ENCODE data around the gene CCDC38.
A peak's percentile ranks its signal among the peaks of the same experiment; 100 is the strongest.

CCDC38 gene

DNA sequence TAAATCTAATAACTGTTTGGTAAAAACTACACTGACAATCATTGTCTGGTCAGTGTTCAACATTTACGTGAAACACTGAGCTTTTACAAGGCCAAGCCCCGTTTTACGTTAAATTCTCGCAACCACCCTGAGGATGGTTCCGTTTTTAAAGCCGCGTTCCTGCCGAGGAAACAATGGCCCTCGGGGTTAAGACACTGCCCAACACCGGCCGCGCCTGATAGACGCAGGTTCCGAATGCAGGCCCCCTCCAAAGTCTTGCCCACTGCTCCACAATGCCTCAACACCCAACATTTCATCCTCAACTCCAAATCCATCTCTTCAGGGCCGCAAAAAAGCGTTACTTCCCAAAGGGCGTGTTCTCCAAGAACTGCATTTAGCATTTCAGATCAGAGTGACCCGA is 84.6 kb downstream of the CCDC38 start:
- Histone ChIP-seq H3K4me3 (ENCODE audit: insufficient read depth, low read length, poor library complexity, severe bottlenecking) (no peak overlapping the region), H3K9me2 (replicated peaks; ENCODE audit: insufficient read depth, low read length) (no peaks in the 10 kb centered on the region), H3K9ac (ENCODE audit: low read length) (no peak overlapping the region), H3K79me2 (ENCODE audit: insufficient read depth, low read length) (peaks cover 38% of the 10 kb centered on the region), H3K4me2 (ENCODE audit: low read depth, low read length, poor library complexity, severe bottlenecking) (peak overlapping the region; percentile 97), H3F3A (ENCODE audit: insufficient read depth) (no peaks in the 10 kb centered on the region), H3K27ac (ENCODE audit: low read depth, low read length) (no peak overlapping the region), H3K9me3 (ENCODE audit: insufficient read depth, low read length) (no peaks in the 10 kb centered on the region), H3K36me3 (ENCODE audit: low read length) (peaks cover 15% of the 10 kb centered on the region), H2AFZ (ENCODE audit: low read depth, low read length, severe bottlenecking) (peak overlapping the region; percentile 70), H4K20me1 (ENCODE audit: low read depth, low read length) (peaks cover 6% of the 10 kb centered on the region; the same call in 1 of the 2 replicates), H3K27me3 (ENCODE audit: low read length) (no peaks in the 10 kb centered on the region)
- no peak for TF ChIP-seq CTCF (IDR thresholded peaks at IDR 0.05; ENCODE audit: insufficient read depth, low read length, poor library complexity, severe bottlenecking)
- TF ChIP-seq EZH2phosphoT487 (conservative IDR thresholded peaks at IDR 0.05; ENCODE audit: low read length): no peak

DNA sequence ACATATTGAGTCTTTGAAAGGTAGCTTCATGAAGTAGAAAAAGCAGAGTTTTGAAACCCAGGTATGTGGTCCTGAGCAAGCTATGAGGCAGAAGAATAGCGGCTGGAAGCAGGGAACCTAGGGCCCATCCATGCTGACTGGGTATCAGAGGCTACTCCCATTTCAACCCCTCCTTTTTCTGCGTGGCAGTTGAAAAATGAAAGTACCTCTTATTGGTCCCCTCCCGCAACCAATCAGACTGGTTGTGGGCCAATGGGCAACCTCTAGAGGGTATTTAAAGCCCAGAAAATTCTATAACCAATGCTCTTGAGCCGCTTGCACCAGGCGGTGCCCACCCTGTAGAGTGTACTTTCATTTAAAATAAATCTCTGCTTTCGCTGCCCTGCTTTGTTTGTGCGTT is 85.3 kb downstream of the CCDC38 start:
- Histone ChIP-seq H3F3A (ENCODE audit: insufficient read depth) (no peaks in the 10 kb centered on the region), H2AFZ (ENCODE audit: low read depth, low read length, severe bottlenecking) (no peak overlapping the region), H3K79me2 (ENCODE audit: insufficient read depth, low read length) (peaks cover 32% of the 10 kb centered on the region), H4K20me1 (ENCODE audit: low read depth, low read length) (peaks cover 6% of the 10 kb centered on the region; the same call in 1 of the 2 replicates), H3K9me3 (ENCODE audit: insufficient read depth, low read length) (no peaks in the 10 kb centered on the region), H3K4me2 (ENCODE audit: low read depth, low read length, poor library complexity, severe bottlenecking) (no peak overlapping the region), H3K36me3 (ENCODE audit: low read length) (peaks cover 10% of the 10 kb centered on the region), H3K27me3 (ENCODE audit: low read length) (no peaks in the 10 kb centered on the region), H3K9me2 (replicated peaks; ENCODE audit: insufficient read depth, low read length) (no peaks in the 10 kb centered on the region), H3K27ac (ENCODE audit: low read depth, low read length) (no peak overlapping the region), H3K9ac (ENCODE audit: low read length) (no peak overlapping the region), H3K4me3 (ENCODE audit: insufficient read depth, low read length, poor library complexity, severe bottlenecking) (no peak overlapping the region)
- TF ChIP-seq EZH2phosphoT487 (conservative IDR thresholded peaks at IDR 0.05; ENCODE audit: low read length) (no peak), CTCF (IDR thresholded peaks at IDR 0.05; ENCODE audit: insufficient read depth, low read length, poor library complexity, severe bottlenecking) (no peak)

GRCh38 chr12:95852133-95852532 is 90.3 kb downstream of the CCDC38 start:
- no peak overlapping the region for H3K27ac ChIP-seq (ENCODE audit: low read depth, low read length)
- H3K79me2 ChIP-seq (ENCODE audit: insufficient read depth, low read length): no peaks in the 10 kb centered on the region
- no peak overlapping the region for H3K4me3 ChIP-seq (ENCODE audit: insufficient read depth, low read length, poor library complexity, severe bottlenecking)
- no peaks in the 10 kb centered on the region for H3K27me3 ChIP-seq (ENCODE audit: low read length)
- TF ChIP-seq CTCF (IDR thresholded peaks at IDR 0.05; ENCODE audit: insufficient read depth, low read length, poor library complexity, severe bottlenecking): no peak
- TF ChIP-seq EZH2phosphoT487 (conservative IDR thresholded peaks at IDR 0.05; ENCODE audit: low read length): no peak
- no peaks in the 10 kb centered on the region for H3K9me3 ChIP-seq (ENCODE audit: insufficient read depth, low read length)
- no peaks in the 10 kb centered on the region for H3K9me2 ChIP-seq (replicated peaks; ENCODE audit: insufficient read depth, low read length)
- H3K36me3 ChIP-seq (ENCODE audit: low read length): no peaks in the 10 kb centered on the region
- H3F3A ChIP-seq (ENCODE audit: insufficient read depth): no peaks in the 10 kb centered on the region
- no peak overlapping the region for H3K4me2 ChIP-seq (ENCODE audit: low read depth, low read length, poor library complexity, severe bottlenecking)
- H4K20me1 ChIP-seq (ENCODE audit: low read depth, low read length): no peaks in the 10 kb centered on the region
- no peak overlapping the region for H3K9ac ChIP-seq (ENCODE audit: low read length)
- H2AFZ ChIP-seq (ENCODE audit: low read depth, low read length, severe bottlenecking): no peak overlapping the region
